Suprapubic skin (tissue), 4 donors: Measurements from ENCODE around the gene FAM131A.

Experiments used
- EP300 ChIP-seq: sonication (generic); formaldehyde crosslinking; IDR thresholded peaks from one replicate; pipeline ENCODE4 v1.6.1; 2017; ENCODE audit warnings: antibody characterized with exemption
- POLR2A ChIP-seq, 2 donors: fragments of 450-650 bp; IDR thresholded peaks; one replicate each; pipeline ENCODE4 v1.6.1; 2017; ENCODE audit warnings: antibody characterized with exemption in 2 of 2, mild to moderate bottlenecking in 2 of 2, moderate library complexity in 2 of 2
- POLR2AphosphoS5 ChIP-seq, 3 donors: sonication (generic); formaldehyde crosslinking; IDR thresholded peaks; one replicate each; pipeline ENCODE4 v1.6.1; 2017; ENCODE audit warnings: antibody characterized with exemption in 3 of 3
- TF ChIP-seq, protein P1 (sequence below), 2 donors: fragments of 200-600 bp in 1 of 2; fragments of 450-650 bp in 1 of 2; sonication (generic) in 1 of 2; IDR thresholded peaks; one replicate each; pipeline ENCODE4 v1.5.1; 2016 to 2019; ENCODE audit warnings: antibody characterized with exemption in 2 of 2, mild to moderate bottlenecking in 1 of 2, moderate library complexity in 1 of 2

GRCh38 chr3:184341925-184342324 lies 4.5 kb downstream of the FAM131A start:
- TF ChIP-seq, protein P1, sequence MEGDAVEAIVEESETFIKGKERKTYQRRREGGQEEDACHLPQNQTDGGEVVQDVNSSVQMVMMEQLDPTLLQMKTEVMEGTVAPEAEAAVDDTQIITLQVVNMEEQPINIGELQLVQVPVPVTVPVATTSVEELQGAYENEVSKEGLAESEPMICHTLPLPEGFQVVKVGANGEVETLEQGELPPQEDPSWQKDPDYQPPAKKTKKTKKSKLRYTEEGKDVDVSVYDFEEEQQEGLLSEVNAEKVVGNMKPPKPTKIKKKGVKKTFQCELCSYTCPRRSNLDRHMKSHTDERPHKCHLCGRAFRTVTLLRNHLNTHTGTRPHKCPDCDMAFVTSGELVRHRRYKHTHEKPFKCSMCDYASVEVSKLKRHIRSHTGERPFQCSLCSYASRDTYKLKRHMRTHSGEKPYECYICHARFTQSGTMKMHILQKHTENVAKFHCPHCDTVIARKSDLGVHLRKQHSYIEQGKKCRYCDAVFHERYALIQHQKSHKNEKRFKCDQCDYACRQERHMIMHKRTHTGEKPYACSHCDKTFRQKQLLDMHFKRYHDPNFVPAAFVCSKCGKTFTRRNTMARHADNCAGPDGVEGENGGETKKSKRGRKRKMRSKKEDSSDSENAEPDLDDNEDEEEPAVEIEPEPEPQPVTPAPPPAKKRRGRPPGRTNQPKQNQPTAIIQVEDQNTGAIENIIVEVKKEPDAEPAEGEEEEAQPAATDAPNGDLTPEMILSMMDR (IDR thresholded peaks at IDR 0.05), result no peak
- TF ChIP-seq POLR2AphosphoS5 (IDR thresholded peaks at IDR 0.05) (no peak), POLR2A (IDR thresholded peaks at IDR 0.05) (no peak), EP300 (no peak)
